K562 (cell line): Measurements from ENCODE around the gene KLHL28. TPM values are rescaled to one million over a fixed set of nuclear protein-coding genes. Genes with fewer than 3 reads are reported as not detected.

Experiments used
- ATAC-seq: fragments of 200-7000 bp; cut with Tn5 transposase; 3 replicates; pipeline ENCODE4 v1.9.1; 2020; ENCODE audit warnings: moderate library complexity
- BruUV-seq: library from RNA; stranded (reverse); fragments of 400-500 nt; replicated peaks from 2 replicates; lab custom pipeline; 2021; lab: Mats Ljungman, UMichigan
- CTCF ChIA-PET: fragments of 300-600 bp; formaldehyde crosslinking; extraction: SDS; loops from one replicate; lab custom pipeline; 2021; ENCODE audit warnings: low intra/inter-chr PET ratio; lab: Yijun Ruan, JAX
- POLR2A ChIA-PET: fragments of 300-600, 350-650 bp; sonication (Branson Sonifier 250); formaldehyde crosslinking; extraction: SDS; loops from one replicate; lab custom pipeline; 2021; ENCODE audit warnings: antibody characterized with exemption, inconsistent platforms; lab: Yijun Ruan, JAX
- DNase-seq, 4 experiments: peaks; one replicate each; pipeline versions ENCODE4 v3.0.0 to v3.0.0-alpha.2; 2011 to 2018; ENCODE audit warnings: low spot score in 3 of 4, mixed read lengths in 3 of 4; ENCODE audit errors: extremely low read depth in 1 of 4
- FAIRE-seq: peaks from 2 replicates; lab custom pipeline; 2011; peaks lifted over from hg19 to GRCh38; lab: Jason Lieb, UNC
- H2AFZ ChIP-seq: 2 replicates; pipeline ENCODE4 v1.6.0; 2011; ENCODE audit warnings: low read depth, low read length, control low read depth, inconsistent platforms
- H3K27ac ChIP-seq: fragments of 200-600 bp; 3 replicates; pipeline ENCODE4 v1.8.0; 2011; ENCODE audit warnings: low read depth, mild to moderate bottlenecking, control low read depth, inconsistent platforms, low read length, moderate library complexity, mixed read lengths; ENCODE audit errors: extremely low read depth
- H3K27me3 ChIP-seq, 2 experiments: fragments of 300-600 bp in 1 of 2; 2 replicates in 1 of 2; 3 replicates in 1 of 2; pipeline versions ENCODE4 v1.6.0 to v1.8.0; 2011; ENCODE audit warnings: inconsistent platforms in 2 of 2, low read length in 2 of 2, mild to moderate bottlenecking in 1 of 2, mixed read lengths in 1 of 2, moderate library complexity in 1 of 2; ENCODE audit not compliant: control insufficient read depth in 2 of 2, insufficient read depth in 2 of 2
- H3K36me3 ChIP-seq: fragments of 300-600 bp; 3 replicates; pipeline ENCODE4 v1.8.0; 2011; ENCODE audit warnings: mild to moderate bottlenecking, low read length, inconsistent platforms; ENCODE audit not compliant: control insufficient read depth, insufficient read depth
- H3K4me1 ChIP-seq, 2 experiments: fragments of 200-600 bp in 1 of 2; replicated peaks in 1 of 2; 2 replicates in 1 of 2; 3 replicates in 1 of 2; pipeline versions ENCODE4 v1.5.1 to v1.8.0; 2011; ENCODE audit warnings: inconsistent platforms in 2 of 2, low read length in 2 of 2, mild to moderate bottlenecking in 1 of 2, mixed read lengths in 1 of 2, moderate library complexity in 1 of 2; ENCODE audit not compliant: control insufficient read depth in 2 of 2, insufficient read depth in 2 of 2
- H3K4me2 ChIP-seq: 2 replicates; pipeline ENCODE4 v1.6.1; 2011; ENCODE audit warnings: low read length, control low read depth, inconsistent platforms, mixed read lengths; ENCODE audit not compliant: insufficient read depth
- H3K4me3 ChIP-seq: fragments of 200-600 bp; sonication (generic), shearing (Covaris generic); 2 replicates; pipeline ENCODE4 v1.5.1; 2016; ENCODE audit warnings: control low read depth, inconsistent platforms
- H3K79me2 ChIP-seq: fragments of 200-600 bp; 3 replicates; pipeline ENCODE4 v1.8.0; 2011; ENCODE audit warnings: low read length, inconsistent platforms; ENCODE audit not compliant: control insufficient read depth, insufficient read depth
- H3K9ac ChIP-seq, 2 experiments: 2 replicates each; pipeline versions ENCODE4 v1.6.0 to v1.6.1; 2011; ENCODE audit warnings: low read depth in 2 of 2, low read length in 2 of 2, control low read depth in 1 of 2, inconsistent platforms in 1 of 2, mild to moderate bottlenecking in 1 of 2, mixed read lengths in 1 of 2; ENCODE audit not compliant: insufficient read depth in 1 of 2
- H3K9me1 ChIP-seq: one replicate; pipeline ENCODE4 v1.6.0; 2011; ENCODE audit warnings: inconsistent platforms, mild to moderate bottlenecking, low read length, moderate library complexity; ENCODE audit not compliant: control insufficient read depth, insufficient read depth
- H3K9me3 ChIP-seq: replicated peaks from 2 replicates; pipeline ENCODE4 v1.5.1; 2011; ENCODE audit warnings: low read depth, low read length, inconsistent platforms; ENCODE audit not compliant: control insufficient read depth, insufficient read depth
- H4K20me1 ChIP-seq: replicated peaks from 2 replicates; pipeline ENCODE4 v1.6.1; 2011; ENCODE audit warnings: low read length, inconsistent platforms, mixed read lengths; ENCODE audit not compliant: control insufficient read depth, insufficient read depth
- GTF2F1 ChIP-seq: IDR thresholded peaks from 2 replicates; pipeline ENCODE4 v1.6.1; 2011; ENCODE audit warnings: low read depth, low read length, improper control_type of control experiment
- ZNF212 ChIP-seq: fragments of 450-650 bp; formaldehyde crosslinking; IDR thresholded peaks from 2 replicates; pipeline ENCODE4 v1.4.0; 2020; ENCODE audit warnings: mild to moderate bottlenecking
- WGBS: fragments of 100-300 bp; shearing (Covaris generic); methylation state at CpG from one replicate; pipeline ENCODE4 v1.1.6; 2016; ENCODE audit warnings: low coverage, mixed read lengths; ENCODE audit not compliant: insufficient coverage; ENCODE audit errors: missing lambda C conversion rate; 5-methylcytosine and 5-hydroxymethylcytosine counted together
- in situ Hi-C: fragments of 300-500 bp; cut with MboI; formaldehyde crosslinking; loops from 4 replicates; pipeline ENCODE4 v1.15.0; 2018; ENCODE audit warnings: inconsistent platforms, mixed read lengths
- intact Hi-C: fragments of 100-400 bp; cut with micrococcal nuclease; formaldehyde crosslinking; loops from 2 replicates; pipeline ENCODE4 v1.14.2; 2022
- polyA plus RNA-seq, 8 experiments: library from polyadenylated mRNA; depleted of rRNA in 4 of 8; stranded (reverse) in 5 of 8; unstranded in 3 of 8; fragments of >200 nt; fragmentation: Nextera tagmentation in 2 of 8; fragmentation: Illumina TruSeq in 1 of 8; extraction: Ambion mirVana in 2 of 8; extraction: Trizol in 1 of 8; gene quantifications; 2 replicates each; pipeline versions ENCODE4 v1.2.1 to v1.2.3, GENCODE V29; 2011 to 2014; ENCODE audit warnings: inconsistent platforms in 1 of 8, missing spikeins in 1 of 8
- total RNA-seq, 7 experiments: library from RNA; depleted of rRNA in 6 of 7; stranded (reverse); fragments of >200 nt in 6 of 7; fragmentation: Illumina TruSeq in 2 of 7; extraction: Trizol in 2 of 7; gene quantifications; 2 replicates each; pipeline versions ENCODE4 v1.2.1 to v1.2.3, GENCODE V29; 2011 to 2021; ENCODE audit warnings: low replicate concordance in 1 of 7
- TF ChIP-seq, protein P1 (sequence below), 2 experiments: fragments of 450-650 bp; IDR thresholded peaks; 2 replicates each; pipeline ENCODE4 v1.6.1; 2018; ENCODE audit warnings: mild to moderate bottlenecking in 2 of 2, low read depth in 1 of 2; ENCODE audit not compliant: partially characterized antibody in 2 of 2

Gene KLHL28
- total and polyA plus RNA-seq, 9 of the 15 experiments (the other 6 are each of a cell fraction or from before 2014, with no cell fraction given) = 1.1 to 7.5 (median 4.7) TPM

DNA sequence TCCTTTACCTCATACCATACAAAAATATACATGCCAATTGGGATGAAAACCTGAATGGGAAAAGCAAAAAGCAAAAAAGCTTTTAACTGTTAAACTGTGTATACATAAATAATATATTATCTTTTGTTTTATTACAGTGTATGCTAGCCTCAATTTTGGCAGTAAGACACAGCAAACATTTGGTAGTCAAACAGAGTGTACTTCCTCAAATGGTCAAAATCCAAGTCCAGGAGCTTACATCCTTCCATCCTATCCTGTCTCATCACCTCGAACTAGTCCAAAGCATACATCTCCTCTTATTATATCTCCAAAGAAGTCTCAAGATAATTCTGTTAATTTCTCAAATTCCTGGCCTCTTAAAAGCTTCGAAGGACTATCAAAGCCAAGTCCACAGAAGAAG is 42.2 kb upstream of the KLHL28 start:
- Histone ChIP-seq H3K4me2 (no peak overlapping the region), H3K27me3 (no peaks in the 10 kb centered on the region), H3K79me2 (no peaks in the 10 kb centered on the region), H3K36me3 (no peaks in the 10 kb centered on the region), H3K9ac (no peak overlapping the region), H3K4me3 (no peak overlapping the region), H4K20me1 (no peaks in the 10 kb centered on the region), H3K9me3 (no peaks in the 10 kb centered on the region), H3K9me1 (no peaks in the 10 kb centered on the region), H3K27ac (no peak overlapping the region), H3K4me1 (no peaks in the 10 kb centered on the region), H2AFZ (no peak overlapping the region)
- FAIRE-seq = no peak
- in situ Hi-C loops = no loop called here
- intact Hi-C loops = no loop called here
- WGBS = 42% methylated on average over 2 of the region's 2 CpGs
- TF ChIP-seq ZNF212 (CRISPR knock-in tag) = no peak
- TF ChIP-seq GTF2F1 = no peak
- TF ChIP-seq, protein P1, sequence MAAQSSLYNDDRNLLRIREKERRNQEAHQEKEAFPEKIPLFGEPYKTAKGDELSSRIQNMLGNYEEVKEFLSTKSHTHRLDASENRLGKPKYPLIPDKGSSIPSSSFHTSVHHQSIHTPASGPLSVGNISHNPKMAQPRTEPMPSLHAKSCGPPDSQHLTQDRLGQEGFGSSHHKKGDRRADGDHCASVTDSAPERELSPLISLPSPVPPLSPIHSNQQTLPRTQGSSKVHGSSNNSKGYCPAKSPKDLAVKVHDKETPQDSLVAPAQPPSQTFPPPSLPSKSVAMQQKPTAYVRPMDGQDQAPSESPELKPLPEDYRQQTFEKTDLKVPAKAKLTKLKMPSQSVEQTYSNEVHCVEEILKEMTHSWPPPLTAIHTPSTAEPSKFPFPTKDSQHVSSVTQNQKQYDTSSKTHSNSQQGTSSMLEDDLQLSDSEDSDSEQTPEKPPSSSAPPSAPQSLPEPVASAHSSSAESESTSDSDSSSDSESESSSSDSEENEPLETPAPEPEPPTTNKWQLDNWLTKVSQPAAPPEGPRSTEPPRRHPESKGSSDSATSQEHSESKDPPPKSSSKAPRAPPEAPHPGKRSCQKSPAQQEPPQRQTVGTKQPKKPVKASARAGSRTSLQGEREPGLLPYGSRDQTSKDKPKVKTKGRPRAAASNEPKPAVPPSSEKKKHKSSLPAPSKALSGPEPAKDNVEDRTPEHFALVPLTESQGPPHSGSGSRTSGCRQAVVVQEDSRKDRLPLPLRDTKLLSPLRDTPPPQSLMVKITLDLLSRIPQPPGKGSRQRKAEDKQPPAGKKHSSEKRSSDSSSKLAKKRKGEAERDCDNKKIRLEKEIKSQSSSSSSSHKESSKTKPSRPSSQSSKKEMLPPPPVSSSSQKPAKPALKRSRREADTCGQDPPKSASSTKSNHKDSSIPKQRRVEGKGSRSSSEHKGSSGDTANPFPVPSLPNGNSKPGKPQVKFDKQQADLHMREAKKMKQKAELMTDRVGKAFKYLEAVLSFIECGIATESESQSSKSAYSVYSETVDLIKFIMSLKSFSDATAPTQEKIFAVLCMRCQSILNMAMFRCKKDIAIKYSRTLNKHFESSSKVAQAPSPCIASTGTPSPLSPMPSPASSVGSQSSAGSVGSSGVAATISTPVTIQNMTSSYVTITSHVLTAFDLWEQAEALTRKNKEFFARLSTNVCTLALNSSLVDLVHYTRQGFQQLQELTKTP (IDR thresholded peaks at IDR 0.05; ENCODE audit: low read depth in 1 of 2, partially characterized antibody in 2 of 2) = no peak
- ATAC-seq = no peak
- BruUV-seq = no TSS peak
- ChIA-PET POLR2A (interaction anchor here (0.6 kb wide), 1 partner anchor 13 kb away, joined by 3 read pairs; no protein-coding TSS in a partner anchor), CTCF (no interaction called here)
- no peak for DNase-seq
